HG03025 (cell line): Measurements from ENCODE around the gene GNG12.
A peak's percentile ranks its signal among the peaks of the same experiment; 100 is the strongest.

Experiments
- ATAC-seq: cut with Tn5 transposase; IDR thresholded peaks from one replicate; pipeline ENCODE4 v1.9.1; 2021; ENCODE audit warnings: mild to moderate bottlenecking, moderate library complexity; ENCODE audit not compliant: unreplicated experiment, low FRiP score

Gene GNG12

DNA sequence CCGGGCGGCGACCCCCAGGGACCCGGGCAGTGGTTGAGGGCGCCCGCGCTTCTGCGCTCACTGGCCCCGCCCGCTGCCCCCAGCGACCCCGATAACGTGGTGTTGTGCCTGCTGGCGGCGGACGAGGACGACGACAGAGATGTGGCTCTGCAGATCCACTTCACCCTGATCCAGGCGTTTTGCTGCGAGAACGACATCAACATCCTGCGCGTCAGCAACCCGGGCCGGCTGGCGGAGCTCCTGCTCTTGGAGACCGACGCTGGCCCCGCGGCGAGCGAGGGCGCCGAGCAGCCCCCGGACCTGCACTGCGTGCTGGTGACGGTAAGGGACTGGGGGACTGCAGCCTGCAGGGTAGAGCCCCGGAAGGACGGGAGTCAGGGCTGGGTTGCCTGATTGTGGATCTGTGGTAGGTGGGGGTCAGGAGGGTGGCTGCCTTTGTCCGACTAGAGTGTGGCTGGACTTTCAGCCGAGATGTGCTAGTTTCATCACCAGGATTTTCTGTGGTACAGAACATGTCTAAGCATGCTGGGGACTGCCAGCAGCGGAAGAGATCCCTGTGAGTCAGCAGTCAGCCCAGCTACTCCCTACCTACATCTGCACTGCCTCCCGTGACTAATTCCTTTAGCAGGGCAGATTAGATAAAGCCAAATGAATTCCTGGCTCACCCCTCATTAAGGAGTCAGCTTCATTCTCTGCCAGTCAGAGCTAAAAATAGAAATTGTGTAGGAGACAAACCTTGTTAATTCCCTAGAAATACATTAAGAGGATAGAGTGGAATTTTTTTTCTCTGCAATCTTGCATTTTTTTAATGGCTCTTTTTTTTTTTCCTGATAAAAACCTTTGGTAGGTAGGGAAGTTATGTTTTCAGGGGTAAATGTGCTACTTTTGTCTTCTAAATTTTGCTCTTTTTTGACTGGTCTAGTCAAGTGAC, 146.7 kb downstream of the GNG12 start:
- ATAC-seq, result peak; percentile 11

DNA sequence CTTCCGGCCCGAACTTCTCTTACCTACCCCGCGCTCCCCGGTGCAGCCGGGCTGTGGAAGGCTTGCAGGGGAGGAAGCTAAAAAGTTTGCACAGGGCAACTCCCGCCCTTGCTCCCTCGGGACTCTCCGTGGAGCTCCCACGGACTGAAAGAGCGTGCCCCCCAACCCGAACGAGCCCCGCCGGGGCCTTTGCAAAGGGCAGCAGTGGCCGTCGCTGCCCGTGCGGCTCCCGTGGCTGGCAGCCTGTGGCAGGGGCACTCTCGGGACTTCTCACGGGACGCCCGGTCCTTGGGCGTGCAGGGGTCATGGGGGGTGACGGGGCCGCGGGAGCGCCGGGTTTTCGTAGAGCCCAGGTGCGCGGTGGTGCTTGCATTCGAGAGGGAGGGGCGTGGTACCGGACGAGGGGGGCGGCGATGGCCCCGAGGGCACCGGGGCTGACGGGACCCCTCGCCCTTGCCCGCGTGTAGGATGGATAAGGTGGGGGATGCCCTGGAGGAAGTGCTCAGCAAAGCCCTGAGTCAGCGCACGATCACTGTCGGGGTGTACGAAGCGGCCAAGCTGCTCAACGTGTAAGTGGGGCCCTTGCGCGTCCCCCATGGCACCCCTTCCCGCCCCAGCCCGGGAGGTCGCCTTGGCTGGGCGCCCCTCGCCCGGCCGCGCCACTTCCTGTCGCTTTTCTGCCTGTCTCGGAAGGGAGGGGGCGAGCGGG, 147.6 kb downstream of the GNG12 start:
- ATAC-seq, result peak; percentile 14

DNA sequence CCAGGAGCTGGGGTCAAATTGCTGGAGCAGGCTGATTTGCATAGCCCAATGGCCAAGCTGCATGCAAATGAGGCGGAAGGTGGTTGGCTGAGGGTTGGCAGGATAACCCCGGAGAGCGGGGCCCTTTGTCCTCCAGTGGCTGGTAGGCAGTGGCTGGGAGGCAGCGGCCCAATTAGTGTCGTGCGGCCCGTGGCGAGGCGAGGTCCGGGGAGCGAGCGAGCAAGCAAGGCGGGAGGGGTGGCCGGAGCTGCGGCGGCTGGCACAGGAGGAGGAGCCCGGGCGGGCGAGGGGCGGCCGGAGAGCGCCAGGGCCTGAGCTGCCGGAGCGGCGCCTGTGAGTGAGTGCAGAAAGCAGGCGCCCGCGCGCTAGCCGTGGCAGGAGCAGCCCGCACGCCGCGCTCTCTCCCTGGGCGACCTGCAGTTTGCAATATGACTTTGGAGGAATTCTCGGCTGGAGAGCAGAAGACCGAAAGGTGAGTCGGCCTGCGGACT, 148.2 kb downstream of the GNG12 start, which contains the start of gene GADD45A:
GADD45A (plus strand) TSS at position 135 of the 491 bp plus-strand sequence; CDS start at position 429, 294 bp downstream.
- ATAC-seq, result peak; percentile 89

DNA sequence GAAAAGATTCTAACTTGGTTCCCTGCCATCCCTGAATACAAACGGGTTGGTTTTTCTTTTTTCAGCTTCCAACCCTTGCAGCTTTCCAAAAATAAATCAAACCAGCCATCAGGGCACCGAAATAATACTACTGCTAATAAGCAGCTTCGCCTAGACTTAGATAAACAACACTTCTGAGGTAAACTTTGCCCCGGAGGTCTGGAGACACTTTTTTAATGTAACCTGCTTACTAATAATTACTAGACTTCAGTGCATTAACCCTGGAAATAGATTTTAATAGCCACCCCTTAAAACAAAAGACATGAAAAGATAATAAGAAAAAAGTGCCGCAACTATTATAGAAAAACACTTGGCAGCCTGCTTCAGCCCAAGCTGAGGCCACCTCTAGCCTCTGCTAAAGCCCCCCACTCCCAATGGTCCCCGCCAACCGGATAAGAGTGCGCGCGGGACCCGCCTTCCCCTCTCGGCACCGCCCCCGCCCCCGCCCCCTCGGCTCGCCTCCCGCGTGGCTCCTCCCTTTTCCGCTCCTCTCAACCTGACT, 148.7 kb downstream of the GNG12 start:
- no peak for ATAC-seq

DNA sequence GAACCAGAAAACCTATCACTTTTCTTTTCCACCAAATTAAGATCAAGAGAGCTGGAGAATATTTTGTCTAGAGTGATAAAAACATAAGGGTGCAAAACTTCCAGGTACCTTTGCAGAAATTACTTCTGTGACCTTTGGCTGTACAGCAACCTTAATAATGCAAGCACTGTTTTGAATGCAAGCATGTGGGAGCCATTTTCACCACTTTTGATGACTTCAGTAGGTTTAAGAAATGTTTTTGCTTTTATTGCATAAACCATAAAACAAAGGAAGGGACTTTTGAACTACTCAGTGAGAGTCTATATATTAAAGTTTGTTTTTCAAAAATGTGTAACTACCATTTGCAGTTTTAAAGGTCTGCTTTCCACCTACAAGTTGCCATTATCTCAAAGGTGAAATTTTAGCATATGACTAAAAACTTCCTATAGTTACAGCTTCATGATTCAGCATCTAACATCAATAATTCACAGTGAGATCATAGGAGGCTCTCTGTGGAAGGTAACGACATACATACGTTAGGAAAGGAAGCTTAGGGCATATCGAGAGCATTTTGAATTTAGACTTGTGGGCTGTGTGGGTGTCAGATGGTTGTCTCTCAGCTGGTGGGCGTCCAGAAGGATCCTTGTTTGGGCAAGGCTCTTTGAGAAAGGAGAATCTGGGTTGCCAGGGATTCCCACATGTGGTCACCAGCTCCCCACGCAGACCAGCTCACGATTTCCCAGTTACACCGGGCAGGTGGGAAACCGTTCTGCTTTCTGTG, 149.3 kb downstream of the GNG12 start:
- ATAC-seq, result no peak

DNA sequence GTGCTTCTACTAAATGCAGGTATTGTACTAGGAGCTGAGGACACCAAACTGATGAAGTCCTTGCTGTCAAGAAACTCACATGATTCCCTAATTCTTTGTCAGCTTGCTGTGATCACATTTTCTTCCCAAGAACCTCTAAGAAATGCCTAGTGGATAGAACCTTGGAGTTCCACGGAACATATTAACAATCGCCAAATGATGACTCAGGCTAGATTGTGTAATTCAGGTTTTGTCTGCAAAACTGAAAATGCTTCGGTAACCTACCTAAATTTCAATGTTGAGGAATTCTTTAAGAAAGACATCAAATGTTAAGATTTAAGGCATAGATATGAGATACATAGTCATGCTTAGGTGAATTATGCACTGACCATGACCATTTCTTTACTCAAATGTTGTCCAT, 150.0 kb downstream of the GNG12 start:
- ATAC-seq, result no peak

DNA sequence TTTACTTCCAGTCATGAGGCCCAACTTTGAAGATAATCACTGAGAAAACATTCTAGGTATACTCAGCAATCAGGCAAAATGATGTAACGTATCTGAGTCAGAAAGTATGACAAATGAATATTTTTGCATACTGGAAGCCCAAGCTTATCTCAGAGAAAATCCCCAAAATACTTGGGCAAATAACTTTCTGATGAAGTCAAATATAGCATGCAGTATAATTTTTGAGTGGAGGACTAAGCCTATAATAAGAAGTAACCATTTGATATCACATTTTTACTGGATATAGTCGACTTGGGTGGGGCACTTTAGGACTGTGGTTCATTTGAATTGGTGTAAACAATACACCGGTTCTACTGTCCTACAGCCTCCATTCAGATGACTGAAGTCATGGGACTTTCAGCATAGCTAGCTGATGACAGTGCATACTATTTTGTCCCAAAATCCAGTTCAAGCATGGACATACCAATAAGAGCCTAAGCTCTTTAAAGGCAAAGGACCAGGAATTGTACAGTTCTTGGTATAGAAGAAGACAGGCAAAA, 150.5 kb downstream of the GNG12 start:
- ATAC-seq, result no peak

DNA sequence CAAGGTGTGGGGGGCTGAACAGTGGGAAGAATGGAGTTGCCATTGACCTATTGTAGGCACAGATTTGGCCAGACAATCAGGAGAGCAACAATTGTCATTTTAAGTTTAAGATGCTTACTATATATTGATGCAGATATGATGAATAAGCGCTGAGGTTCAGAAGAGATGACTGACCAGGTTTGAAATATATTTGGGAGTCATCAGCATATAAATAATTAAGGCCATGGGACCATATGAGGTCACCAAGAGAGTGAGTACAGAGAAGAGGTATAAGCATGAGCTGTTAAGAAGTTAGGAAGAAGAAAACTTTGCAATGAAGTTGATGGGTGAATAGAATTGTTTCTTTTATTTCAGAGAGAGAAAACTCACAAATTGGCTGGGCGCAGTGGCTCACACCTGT, 152.8 kb downstream of the GNG12 start:
- ATAC-seq, result no peak

DNA sequence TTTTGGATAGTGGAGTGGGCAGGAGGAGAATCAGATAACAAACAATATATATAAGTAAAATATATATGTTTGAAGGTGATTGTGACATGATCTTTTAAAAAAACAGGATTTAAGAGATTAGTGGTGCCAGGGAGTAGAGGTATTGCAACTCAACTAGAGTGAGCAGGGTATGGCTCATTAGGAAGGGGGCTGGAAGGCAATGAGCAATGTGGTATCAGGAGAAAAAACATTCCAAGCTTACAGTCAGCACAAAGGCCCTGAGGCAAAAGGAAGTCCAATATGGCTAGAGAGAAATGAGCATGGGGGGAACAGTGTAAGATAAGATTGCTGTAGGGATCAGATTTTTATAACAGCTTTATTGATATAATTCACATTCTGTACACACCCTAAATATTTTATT, 153.6 kb downstream of the GNG12 start:
- no peak for ATAC-seq

DNA sequence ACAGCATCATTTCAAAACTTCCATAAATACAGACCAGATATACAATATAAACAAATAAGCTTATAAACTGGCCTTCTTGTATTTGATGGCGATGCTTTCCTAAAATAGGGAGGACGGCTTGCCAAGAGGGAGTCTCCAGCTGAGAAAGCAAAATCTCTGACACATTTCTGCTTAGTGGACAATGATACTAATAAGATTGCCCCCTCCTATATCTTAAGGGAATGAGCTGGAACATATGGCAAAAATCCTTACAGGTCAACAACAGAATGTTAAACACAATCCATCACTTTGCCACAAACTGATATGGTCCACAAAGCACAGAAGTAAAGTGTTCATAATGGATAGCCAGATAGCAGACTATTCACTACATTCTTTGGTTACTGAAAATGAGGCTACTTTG, 155.3 kb downstream of the GNG12 start:
- ATAC-seq, result no peak

DNA sequence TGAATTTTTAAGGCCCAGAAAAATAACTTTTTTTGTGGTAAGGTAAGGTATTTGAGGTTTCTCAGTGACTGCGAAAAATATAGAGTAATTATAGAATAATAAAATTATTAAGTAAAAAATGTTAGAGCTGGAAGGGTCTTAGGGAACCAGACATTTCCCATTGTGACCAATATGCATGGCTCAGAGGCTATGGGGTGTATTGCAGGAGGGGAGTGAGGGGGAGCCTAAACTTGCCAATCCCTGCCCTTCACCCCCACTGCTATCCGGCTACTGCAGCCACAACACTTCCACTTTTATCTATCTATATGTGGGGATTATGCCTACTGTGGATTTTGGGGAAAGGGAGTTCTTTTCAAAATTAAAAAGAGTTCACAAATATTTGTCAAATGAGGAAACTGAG, 155.9 kb downstream of the GNG12 start:
- no peak for ATAC-seq

DNA sequence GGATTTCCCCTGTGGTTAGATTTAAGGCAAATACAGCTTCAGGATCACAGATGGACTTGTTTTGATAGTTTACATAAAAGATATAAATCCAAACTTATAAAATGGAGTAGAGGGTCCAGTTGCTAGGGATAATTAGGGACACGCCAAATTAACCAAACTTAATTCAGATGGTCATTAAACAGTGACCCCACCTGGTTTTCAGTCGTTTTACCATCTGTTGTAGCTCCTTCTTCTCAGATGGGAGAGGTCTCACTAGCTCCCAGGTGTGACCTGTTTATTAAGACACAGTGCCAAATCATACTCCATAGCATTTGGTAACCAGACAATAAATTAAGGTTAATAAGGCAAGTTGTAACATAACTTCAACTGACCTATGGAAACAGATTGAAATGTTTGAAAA, 156.3 kb downstream of the GNG12 start:
- no peak for ATAC-seq

DNA sequence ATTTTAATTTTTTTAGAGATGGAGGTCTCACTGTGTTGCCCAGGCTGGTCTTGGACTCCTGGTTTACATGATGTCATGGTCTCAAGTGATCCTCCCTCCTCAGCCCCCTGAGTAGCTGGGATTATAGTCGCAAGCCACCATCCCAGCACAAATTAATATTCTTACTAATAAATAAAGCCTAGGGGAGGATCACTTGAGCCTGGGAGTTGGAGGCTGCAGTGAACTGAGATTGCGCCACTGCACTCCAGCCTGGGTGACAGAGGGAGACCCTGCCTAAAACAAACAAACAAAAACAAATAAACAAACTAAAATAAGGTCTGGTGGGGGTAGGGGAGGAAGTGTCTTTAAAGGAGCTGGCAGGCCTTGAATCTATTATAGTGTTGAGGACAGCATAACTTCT, 157.0 kb downstream of the GNG12 start:
- ATAC-seq, result no peak

DNA sequence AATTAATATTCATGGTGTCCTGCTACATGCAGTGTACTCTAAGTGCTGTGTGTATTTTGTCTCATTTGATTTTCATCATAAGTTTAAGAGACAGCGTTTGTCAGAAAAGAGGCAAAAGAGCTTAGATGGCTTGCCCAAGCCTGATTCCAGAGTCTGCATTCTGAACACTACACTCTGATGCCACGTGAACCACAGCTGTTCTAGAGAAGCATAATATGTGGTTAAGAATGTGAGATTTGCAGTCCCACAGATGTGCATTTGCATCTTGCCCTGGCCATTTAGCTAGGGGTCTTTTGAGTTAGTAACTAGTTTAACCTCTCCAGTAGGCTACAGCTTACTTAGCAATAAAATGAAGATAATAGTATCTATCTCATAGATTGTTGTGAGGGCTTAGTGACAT, 157.5 kb downstream of the GNG12 start:
- peak; percentile 81 for ATAC-seq

DNA sequence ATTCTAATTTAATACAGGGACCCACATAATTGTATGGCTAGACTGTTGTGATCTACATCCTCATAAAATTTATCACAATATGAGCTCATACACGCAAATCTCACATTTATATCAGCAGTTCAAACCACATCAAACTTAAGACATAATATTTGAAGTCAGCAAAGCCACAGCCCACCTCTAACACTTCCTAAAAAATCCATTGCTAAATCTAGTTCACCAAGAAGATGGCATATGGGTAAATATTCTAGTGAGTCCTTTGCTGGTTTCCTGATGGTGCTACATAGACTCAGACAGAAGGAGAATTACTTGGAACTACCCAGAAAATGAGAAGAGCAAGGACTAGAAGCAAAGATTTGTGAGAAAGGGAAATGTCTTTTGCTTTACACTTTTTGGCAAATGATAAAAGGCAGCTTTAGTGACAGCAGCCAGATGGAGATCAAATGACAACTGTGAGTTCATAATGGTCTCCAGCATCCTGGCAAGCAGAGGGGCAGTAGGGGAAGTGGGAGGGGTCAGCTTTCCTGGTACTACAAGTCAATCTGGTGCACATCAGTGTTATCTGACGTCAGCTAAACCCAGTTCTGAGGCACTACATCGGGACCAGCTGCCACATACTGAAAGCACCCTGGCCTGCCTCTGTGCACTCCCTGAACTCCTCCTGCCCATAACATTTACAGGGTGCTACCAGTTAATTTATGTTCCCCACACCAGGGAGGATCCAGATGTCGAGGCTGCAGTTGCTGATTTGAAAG, 158.8 kb downstream of the GNG12 start:
- ATAC-seq, result no peak

DNA sequence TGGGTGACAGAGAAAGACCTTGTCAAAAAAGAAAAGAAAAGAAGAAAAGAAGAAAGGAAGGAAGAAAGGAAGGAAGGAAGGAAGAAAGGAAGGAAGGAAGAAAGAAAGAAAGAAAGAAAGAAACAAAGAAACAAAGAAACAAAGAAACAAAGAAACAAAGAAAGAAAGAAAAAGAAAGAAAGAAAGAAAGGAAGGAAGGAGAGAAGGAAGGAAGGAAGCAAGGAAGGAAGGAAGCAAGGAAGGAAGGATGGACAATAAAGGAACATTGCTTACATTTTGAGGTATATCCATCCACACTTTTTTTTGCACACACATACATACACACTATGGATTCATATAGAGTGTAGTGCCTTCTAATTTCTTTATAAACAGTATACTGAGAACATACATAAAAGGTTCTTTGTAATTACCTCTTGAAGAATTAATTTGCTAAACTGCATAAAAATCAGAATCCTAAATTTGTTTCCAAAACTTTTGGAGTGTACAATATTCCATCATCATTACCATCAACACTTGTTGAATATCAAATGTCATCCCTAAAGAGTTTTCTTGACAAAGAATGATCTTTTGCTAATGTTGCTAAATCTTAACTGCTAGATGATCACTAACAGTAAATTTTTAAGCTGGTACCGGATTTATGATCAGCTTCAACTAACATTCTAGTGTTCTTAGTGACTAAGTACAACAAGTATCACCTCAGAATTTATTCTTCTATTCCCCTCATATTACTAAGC, 159.6 kb downstream of the GNG12 start:
- no peak for ATAC-seq

DNA sequence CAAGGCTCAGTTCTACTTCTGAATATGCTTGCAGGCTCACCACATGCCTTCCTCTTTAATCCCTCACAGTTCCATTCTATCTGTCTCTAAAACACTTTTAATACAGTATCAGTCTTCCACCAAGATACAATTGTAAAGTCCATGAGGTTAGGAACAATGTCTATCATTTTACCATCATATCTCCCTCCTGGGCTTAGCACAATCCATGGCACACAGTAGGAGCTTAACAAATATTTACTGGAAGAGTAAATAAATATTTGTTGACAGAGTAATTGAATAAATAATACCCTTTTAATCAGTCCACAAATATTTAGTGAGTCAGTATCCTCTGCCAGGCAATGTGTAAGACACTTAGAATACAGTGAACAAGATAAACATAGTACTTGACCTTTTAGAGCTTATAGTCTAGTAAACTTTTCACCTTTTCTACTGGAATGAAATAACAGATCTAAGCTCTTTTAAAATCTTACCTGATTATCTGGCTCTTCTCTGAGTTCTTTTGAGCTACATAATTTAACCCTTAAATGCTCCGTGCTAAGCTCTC, 160.9 kb downstream of the GNG12 start:
- ATAC-seq, result no peak

DNA sequence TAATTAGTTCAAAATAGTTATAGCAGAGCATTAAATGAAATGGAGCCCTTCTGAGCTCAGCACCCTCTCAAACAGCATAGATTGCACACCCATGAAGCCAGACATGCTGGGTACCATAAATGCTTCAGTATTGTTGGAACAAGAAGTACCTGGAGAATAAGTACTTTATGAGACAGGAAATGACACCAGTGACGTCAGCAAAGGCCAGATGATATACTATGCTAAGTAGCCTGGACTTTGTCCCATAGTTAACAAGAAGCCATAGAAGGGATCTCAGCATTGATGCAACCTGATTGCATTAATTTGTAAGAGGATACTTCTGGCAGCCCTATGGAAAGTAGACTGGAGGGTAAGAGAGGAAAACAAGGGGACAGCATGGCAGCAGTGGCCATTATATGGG, 164.6 kb downstream of the GNG12 start:
- ATAC-seq, result no peak

DNA sequence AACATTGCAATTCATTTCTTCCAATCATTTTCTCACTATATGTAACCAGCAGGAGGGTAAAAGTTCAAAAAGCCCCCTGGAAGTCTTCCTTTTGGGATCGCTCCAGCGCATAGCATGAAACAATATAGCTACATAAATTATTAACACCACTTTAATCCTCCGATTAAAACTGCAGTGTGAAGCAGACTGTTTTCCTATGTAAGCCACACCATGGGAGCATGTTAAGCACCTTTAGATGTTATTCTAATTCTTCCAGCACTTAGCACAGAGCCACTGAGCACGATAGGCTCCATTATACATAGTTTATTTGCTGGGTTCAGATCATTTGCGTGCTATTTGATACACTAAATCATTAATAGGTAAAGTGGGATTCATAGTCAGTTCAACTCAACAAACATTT, 166.6 kb downstream of the GNG12 start:
- ATAC-seq, result no peak
